DND-41 (cell line): ENCODE results near the gene CA5B.

Experiments used
- ATAC-seq: fragments of 200-7000 bp; cut with Tn5 transposase; 3 replicates; pipeline ENCODE4 v1.9.1; 2021; ENCODE audit warnings: low read depth; ENCODE audit not compliant: insufficient read depth
- DNase-seq: peaks from one replicate; pipeline ENCODE4 v3.0.0-alpha.2; 2020
- H2AFZ ChIP-seq: 2 replicates; pipeline ENCODE4 v1.6.0; 2012; ENCODE audit warnings: low read depth, low read length
- H3K27ac ChIP-seq: 2 replicates; pipeline ENCODE4 v1.5.1; 2012; ENCODE audit warnings: low read length, inconsistent platforms
- H3K27me3 ChIP-seq: fragments of 200-600 bp; sonication (generic); 2 replicates; pipeline ENCODE4 v1.6.0; 2012; ENCODE audit warnings: low read length, mild to moderate bottlenecking, inconsistent platforms; ENCODE audit not compliant: insufficient read depth, poor library complexity
- H3K36me3 ChIP-seq: 2 replicates; pipeline ENCODE4 v1.5.1; 2012; ENCODE audit warnings: low read length, inconsistent platforms; ENCODE audit not compliant: insufficient read depth
- H3K4me1 ChIP-seq: 2 replicates; pipeline ENCODE4 v1.5.1; 2012; ENCODE audit warnings: mild to moderate bottlenecking, low read length; ENCODE audit not compliant: insufficient read depth
- H3K4me2 ChIP-seq: 2 replicates; pipeline ENCODE4 v1.6.0; 2012; ENCODE audit warnings: mild to moderate bottlenecking, moderate library complexity, low read length, inconsistent platforms; ENCODE audit not compliant: insufficient read depth
- H3K4me3 ChIP-seq, 2 experiments: fragments of 200-600 bp in 1 of 2; shearing (Covaris generic) in 1 of 2; 2 replicates each; pipeline ENCODE4 v1.5.1; 2012 to 2016; ENCODE audit warnings: inconsistent platforms in 2 of 2, low read length in 2 of 2, mild to moderate bottlenecking in 2 of 2, low read depth in 1 of 2, moderate library complexity in 1 of 2
- H3K79me2 ChIP-seq: 2 replicates; pipeline ENCODE4 v1.6.0; 2012; ENCODE audit warnings: low read length, inconsistent platforms; ENCODE audit not compliant: insufficient read depth
- H3K9ac ChIP-seq: 2 replicates; pipeline ENCODE4 v1.6.0; 2012; ENCODE audit warnings: low read depth, mild to moderate bottlenecking, inconsistent platforms, low read length, moderate library complexity
- H3K9me3 ChIP-seq: 2 replicates; pipeline ENCODE4 v1.5.1; 2012; ENCODE audit warnings: low read length, moderate library complexity, mild to moderate bottlenecking, inconsistent platforms; ENCODE audit not compliant: insufficient read depth, severe bottlenecking
- H4K20me1 ChIP-seq: 2 replicates; pipeline ENCODE4 v1.6.0; 2012; ENCODE audit warnings: low read length; ENCODE audit not compliant: insufficient read depth
- EZH2 ChIP-seq: IDR thresholded peaks from 3 replicates; pipeline ENCODE4 v1.6.1; 2012; ENCODE audit warnings: borderline replicate concordance, low read depth, mild to moderate bottlenecking, moderate library complexity, low read length, inconsistent platforms; ENCODE audit not compliant: severe bottlenecking
- TF ChIP-seq, protein P1 (sequence below): IDR thresholded peaks from 2 replicates; pipeline ENCODE4 v1.5.1; 2012; ENCODE audit warnings: borderline replicate concordance, low read length, moderate library complexity, mild to moderate bottlenecking; ENCODE audit not compliant: poor library complexity, severe bottlenecking; ENCODE audit errors: extremely low read depth

CA5B gene

GRCh38 chrX:15737959-15738902 is at the start of gene CA5B:
Gene CA5B (plus strand): TSS chrX:15738270. CDS start chrX:15750024, 11,754 bp downstream.
- no peaks in the 10 kb centered on the region for H3K9me3 ChIP-seq
- no peaks in the 10 kb centered on the region for H3K4me1 ChIP-seq
- DNase-seq (peak; percentile 15), ATAC-seq (peak; percentile 39; the same call in 1 of the 3 replicates)
- no peak for TF ChIP-seq EZH2
- TF ChIP-seq, protein P1, sequence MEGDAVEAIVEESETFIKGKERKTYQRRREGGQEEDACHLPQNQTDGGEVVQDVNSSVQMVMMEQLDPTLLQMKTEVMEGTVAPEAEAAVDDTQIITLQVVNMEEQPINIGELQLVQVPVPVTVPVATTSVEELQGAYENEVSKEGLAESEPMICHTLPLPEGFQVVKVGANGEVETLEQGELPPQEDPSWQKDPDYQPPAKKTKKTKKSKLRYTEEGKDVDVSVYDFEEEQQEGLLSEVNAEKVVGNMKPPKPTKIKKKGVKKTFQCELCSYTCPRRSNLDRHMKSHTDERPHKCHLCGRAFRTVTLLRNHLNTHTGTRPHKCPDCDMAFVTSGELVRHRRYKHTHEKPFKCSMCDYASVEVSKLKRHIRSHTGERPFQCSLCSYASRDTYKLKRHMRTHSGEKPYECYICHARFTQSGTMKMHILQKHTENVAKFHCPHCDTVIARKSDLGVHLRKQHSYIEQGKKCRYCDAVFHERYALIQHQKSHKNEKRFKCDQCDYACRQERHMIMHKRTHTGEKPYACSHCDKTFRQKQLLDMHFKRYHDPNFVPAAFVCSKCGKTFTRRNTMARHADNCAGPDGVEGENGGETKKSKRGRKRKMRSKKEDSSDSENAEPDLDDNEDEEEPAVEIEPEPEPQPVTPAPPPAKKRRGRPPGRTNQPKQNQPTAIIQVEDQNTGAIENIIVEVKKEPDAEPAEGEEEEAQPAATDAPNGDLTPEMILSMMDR = no peak
- no peak within 1 kb of the TSS for H3K9ac ChIP-seq
- H4K20me1 ChIP-seq = no peaks in the 10 kb centered on the region
- no peak within 1 kb of the TSS for H2AFZ ChIP-seq
- no peak within 1 kb of the TSS for H3K4me2 ChIP-seq
- H3K36me3 ChIP-seq = no peaks in the 10 kb centered on the region
- H3K27ac ChIP-seq = no peak within 1 kb of the TSS
- no peaks in the 10 kb centered on the region for H3K79me2 ChIP-seq
- H3K27me3 ChIP-seq = no peaks in the 10 kb centered on the region
- no peak within 1 kb of the TSS for H3K4me3 ChIP-seq

- no peaks in the 10 kb centered on the region for H3K4me1 ChIP-seq
- no peak for ATAC-seq
- H3K27me3 ChIP-seq = no peaks in the 10 kb centered on the region
- no peak overlapping the region for H3K4me2 ChIP-seq
- DNase-seq = no peak
- no peaks in the 10 kb centered on the region for H4K20me1 ChIP-seq
- H3K36me3 ChIP-seq = peaks cover 25% of the 10 kb centered on the region
- no peak overlapping the region for H3K27ac ChIP-seq
- no peak overlapping the region for H3K4me3 ChIP-seq
- H2AFZ ChIP-seq = no peak overlapping the region
- no peak overlapping the region for H3K9ac ChIP-seq
- no peak for TF ChIP-seq EZH2
- TF ChIP-seq, protein P1 = no peak
- no peaks in the 10 kb centered on the region for H3K9me3 ChIP-seq
- H3K79me2 ChIP-seq = no peaks in the 10 kb centered on the region; the same call in 1 of the 2 replicates
Measured at GRCh38 chrX:15694941-15695451, 43.1 kb upstream of the CA5B start.

DNA sequence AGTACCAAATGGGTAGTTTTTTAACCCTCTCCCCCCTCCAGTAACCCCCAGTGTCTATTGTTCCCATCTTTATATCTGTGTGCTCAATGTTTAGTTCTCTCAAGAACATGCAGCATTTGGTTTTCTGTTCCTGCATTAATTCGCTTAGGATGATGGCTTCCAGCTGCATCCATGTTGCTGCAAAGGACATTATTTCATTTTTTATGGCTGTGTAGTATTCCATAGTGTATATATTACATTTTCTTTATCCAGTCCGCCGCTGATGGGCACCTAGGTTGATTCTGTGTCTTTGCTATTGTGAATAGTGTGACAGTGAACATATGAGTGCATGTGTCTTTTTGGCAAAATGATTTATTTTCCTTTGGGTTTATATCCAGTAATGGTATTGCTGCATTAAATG is 41.6 kb upstream of the CA5B start:
- no peak for ATAC-seq
- Histone ChIP-seq H4K20me1 (no peaks in the 10 kb centered on the region), H3K4me1 (no peaks in the 10 kb centered on the region), H3K27me3 (no peaks in the 10 kb centered on the region), H3K9ac (no peak overlapping the region), H3K79me2 (no peaks in the 10 kb centered on the region), H3K9me3 (no peaks in the 10 kb centered on the region), H3K36me3 (peaks cover 23% of the 10 kb centered on the region), H3K4me3 (no peak overlapping the region), H2AFZ (no peak overlapping the region), H3K4me2 (no peak overlapping the region), H3K27ac (no peak overlapping the region)
- TF ChIP-seq, protein P1 = no peak
- DNase-seq = no peak
